Spleen (tissue), 7 donors: ENCODE measurements around the gene LGR6.

Source experiments
- POLR2A ChIP-seq, 3 donors: fragments of 450-650 bp; IDR thresholded peaks; one replicate each; pipeline ENCODE4 v1.5.1; 2017; ENCODE audit warnings: antibody characterized with exemption in 3 of 3, mild to moderate bottlenecking in 1 of 3
- POLR2AphosphoS5 ChIP-seq, 3 donors: sonication (generic); formaldehyde crosslinking; IDR thresholded peaks; one replicate each; pipeline ENCODE4 v1.5.1; 2017; ENCODE audit warnings: antibody characterized with exemption in 3 of 3
- TF ChIP-seq, protein P1 (sequence below), 11 experiments: fragments of 200-600 bp in 7 of 11; fragments of 450-650 bp in 4 of 11; sonication (generic) in 4 of 11; IDR thresholded peaks in 8 of 11; conservative IDR thresholded peaks in 3 of 11; 1 replicate in 7 of 11; 2 replicates in 4 of 11; pipeline versions ENCODE4 v1.4.0 to v1.8.0; 2016 to 2021; ENCODE audit warnings: antibody characterized with exemption in 11 of 11, inconsistent platforms in 4 of 11, mild to moderate bottlenecking in 1 of 11
- donor health status: DM: no; HTN: no; CAD: no; lungs with moderate emphysema.
- donor health status: DM: no; HTN: no; CAD: no.
- donor health status: DM: no; HTN: no; CAD: no.

- TF ChIP-seq, protein P1, sequence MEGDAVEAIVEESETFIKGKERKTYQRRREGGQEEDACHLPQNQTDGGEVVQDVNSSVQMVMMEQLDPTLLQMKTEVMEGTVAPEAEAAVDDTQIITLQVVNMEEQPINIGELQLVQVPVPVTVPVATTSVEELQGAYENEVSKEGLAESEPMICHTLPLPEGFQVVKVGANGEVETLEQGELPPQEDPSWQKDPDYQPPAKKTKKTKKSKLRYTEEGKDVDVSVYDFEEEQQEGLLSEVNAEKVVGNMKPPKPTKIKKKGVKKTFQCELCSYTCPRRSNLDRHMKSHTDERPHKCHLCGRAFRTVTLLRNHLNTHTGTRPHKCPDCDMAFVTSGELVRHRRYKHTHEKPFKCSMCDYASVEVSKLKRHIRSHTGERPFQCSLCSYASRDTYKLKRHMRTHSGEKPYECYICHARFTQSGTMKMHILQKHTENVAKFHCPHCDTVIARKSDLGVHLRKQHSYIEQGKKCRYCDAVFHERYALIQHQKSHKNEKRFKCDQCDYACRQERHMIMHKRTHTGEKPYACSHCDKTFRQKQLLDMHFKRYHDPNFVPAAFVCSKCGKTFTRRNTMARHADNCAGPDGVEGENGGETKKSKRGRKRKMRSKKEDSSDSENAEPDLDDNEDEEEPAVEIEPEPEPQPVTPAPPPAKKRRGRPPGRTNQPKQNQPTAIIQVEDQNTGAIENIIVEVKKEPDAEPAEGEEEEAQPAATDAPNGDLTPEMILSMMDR (IDR thresholded peaks at IDR 0.05 in 8 of 11, conservative IDR thresholded peaks at IDR 0.05 in 3 of 11) = no peak
- TF ChIP-seq POLR2A (IDR thresholded peaks at IDR 0.05) (no peak), POLR2AphosphoS5 (IDR thresholded peaks at IDR 0.05) (no peak)
Measured at GRCh38 chr1:202200669-202201068, 7.1 kb downstream of the LGR6 start.
